ENCODE measurements around the gene KCNK16.

Gene KCNK16

DNA sequence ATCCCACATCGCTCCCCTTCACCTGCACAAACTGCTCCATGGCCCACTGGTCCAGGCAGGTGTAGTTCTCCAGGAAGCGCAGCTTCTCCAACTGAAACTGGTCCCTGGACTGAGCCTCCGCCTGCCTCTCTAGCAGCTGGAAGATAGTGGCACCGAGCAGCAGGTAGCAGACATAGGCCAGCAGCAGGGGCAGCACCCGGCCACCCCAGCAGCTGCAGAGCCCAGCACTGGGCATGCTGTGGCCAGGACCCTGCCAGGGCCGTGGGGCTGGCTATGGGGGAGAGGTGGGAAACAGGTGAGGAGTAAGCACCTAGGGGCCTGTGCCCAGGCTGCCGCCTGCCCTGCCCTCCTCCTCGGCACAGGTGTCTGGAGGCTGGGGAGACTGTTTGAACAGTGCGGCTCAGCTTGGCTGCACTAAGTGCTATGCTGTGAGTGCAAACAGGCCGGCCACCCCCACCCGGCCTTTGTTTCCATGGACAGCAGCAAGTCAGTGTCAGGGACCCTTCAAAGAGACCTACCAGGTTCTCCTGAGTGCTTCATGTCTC is at the start of gene KCNK16:
Gene KCNK16 (minus strand): TSS at position 397 of the 545 bp plus-strand sequence. CDS start 162 bp downstream, at position 235.
- no peak for DNase-seq (ENCODE audit: low read depth)

DNA sequence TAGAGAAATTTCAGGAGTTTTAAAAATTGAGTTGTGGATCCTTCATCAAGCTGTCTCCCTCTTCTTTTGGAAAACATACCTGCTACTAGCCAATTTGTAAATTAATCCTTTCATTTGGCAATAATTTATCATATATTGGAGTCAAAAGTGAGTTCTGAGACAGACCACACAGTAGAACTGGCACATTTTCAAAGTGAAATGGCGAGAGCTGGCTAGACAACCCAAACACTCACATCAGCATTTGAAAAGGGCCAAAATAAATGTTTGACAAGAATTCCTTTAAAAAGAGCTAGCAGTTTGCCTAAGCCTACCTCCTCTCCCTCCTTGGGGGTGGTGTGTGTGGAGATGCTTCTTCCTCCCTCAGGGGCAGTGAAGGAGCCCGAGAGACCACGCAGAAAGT is 47.9 kb upstream of the KCNK16 start:
- no peak for DNase-seq (ENCODE audit: low read depth)

DNA sequence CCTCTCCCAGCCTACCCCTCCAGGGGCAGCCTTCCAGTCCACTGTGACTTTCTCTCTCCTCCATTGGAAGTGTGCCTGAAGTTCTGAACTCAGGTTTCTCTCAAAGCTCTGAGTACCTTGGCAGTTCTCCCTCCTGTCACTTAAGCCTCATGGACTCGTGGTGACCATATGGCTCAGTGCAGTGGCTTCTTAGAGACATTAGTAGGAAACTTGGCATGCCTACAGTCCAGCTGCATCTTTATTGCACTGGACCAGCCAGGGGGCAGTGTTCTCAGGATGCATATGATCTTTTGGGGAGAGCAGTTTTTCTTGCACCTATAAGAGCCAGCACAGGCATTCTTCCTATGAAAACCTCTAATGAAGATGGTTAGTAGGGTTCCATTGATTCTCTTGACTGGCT is 47.5 kb upstream of the KCNK16 start:
- no peak for DNase-seq (ENCODE audit: low read depth)

DNA sequence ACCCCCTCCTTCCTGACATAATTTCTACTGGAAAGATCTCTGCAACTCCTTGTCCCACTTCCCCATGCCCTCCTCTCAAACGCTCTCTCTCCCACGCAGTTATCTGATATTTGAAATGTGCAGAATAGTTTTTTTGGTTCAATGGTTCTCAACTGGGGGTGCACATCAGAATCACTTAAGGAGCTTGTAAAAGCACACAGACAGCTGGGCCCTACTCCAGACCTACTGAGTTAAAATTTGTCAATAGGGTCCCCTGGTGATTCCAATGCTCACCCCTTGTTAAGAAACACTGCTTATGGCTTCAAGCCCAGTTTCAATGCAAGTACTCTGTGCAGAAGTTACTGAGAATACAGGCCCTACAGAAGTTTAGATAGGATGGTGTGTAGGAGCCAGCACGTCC is 45.2 kb upstream of the KCNK16 start:
- DNase-seq (ENCODE audit: low read depth) = no peak

- DNase-seq (ENCODE audit: low read depth) = no peak
Observed at GRCh38 chr6:39366931-39367618, 44.6 kb upstream of the KCNK16 start.

- peak; percentile 82 for DNase-seq (ENCODE audit: low read depth)
Observed at GRCh38 chr6:39365281-39366074, 43.0 kb upstream of the KCNK16 start.

- DNase-seq (ENCODE audit: low read depth) = no peak
Observed at GRCh38 chr6:39363280-39363679, 40.8 kb upstream of the KCNK16 start.

DNA sequence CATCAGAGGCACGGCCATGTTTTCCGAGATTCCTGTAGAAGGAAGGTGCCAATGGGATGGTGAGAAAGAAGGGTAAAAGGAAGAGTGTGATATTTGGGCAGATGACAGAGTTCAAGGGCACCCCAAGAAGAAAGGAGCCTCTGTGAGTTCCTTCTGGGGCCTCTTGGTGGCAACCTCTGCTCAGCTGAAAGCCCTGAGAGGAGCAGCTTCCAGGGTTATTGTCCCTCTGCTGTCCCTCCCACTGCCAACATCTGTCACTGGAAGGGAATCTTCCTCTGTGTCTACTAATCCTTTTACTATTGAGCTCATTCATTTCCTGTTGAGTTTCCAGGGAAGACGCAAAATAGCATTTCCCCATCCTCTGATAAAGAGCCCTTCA is 40.0 kb upstream of the KCNK16 start:
- peak; percentile 55 for DNase-seq (ENCODE audit: low read depth)

DNA sequence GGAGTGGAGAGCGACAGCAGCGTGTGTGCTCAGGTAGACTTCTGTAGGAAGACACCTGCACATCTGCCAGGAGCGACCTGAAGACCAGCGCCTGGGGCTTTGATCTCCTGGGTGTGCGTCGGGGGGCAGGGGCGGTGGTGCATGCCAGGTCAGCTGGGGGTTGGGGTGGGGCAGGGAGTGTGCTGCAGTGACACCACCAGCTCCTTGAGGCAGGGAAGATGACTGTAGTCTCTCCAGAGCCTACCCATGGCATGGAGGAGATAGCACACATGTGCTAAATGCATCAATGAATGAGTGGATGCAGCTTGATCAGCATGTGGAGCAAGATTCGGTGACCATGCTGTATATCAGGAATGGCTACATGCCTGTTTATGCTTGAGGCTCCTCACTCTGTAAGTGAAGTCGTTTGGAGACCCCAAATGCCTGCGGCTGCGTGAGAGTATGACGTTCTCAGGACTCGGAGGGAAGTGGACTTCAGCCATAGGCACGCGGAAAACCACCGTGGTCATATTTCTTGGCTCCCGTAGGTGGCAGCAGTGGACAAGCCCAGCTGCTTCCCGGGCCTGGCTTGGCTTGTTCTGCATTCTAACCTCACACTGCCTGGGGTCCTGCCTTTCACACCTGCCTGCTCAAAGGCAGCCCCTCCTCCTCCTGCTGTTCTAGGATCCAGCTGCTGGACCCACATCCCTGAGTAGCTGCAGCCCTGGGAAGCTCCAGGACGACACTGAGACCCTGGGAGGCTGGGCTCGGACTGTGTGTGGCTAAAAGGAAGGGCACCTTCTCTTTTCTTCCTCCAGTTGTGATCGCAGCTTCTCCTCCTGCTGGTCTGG is 39.4 kb upstream of the KCNK16 start:
- peak; percentile 76 for DNase-seq (ENCODE audit: low read depth)

GRCh38 chr6:39360378-39360777 is 37.9 kb upstream of the KCNK16 start:
- no peak for DNase-seq (ENCODE audit: low read depth)

DNA sequence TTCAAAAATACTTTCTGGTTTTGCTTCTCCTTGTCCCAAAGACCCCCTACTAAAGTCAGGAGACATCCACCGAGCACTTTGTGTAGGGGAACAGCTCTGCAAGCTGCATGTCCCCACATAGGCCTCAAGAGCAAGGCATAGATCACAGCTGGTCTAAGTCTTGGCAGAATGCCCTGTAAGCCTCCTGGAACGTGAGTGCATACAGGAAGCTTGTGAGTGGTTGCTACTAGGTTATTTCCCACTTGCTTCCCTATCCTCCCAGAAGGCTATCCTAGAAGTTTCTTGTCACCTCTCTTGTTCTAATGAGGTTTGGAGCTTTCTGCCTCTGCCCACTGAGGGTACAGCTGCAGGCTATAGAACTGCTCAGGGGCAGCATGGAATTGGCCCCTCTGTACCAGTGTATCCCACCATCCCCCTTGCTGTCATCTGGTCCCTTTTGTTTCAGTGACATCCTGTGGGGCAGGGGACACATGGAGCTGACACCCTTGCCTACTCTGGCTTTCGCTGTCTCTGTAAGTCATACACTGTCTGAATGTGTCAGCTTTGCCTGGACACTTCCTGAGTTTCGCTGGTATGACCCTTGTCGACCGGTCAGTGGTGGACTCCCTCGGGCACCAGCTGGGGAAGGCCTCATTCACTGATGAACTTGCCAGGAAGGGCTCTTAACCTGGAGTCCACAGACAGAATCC is 35.6 kb upstream of the KCNK16 start:
- peak; percentile 60 for DNase-seq (ENCODE audit: low read depth)

- no peak for DNase-seq (ENCODE audit: low read depth)
Observed at GRCh38 chr6:39353698-39354315, 31.3 kb upstream of the KCNK16 start.

DNA sequence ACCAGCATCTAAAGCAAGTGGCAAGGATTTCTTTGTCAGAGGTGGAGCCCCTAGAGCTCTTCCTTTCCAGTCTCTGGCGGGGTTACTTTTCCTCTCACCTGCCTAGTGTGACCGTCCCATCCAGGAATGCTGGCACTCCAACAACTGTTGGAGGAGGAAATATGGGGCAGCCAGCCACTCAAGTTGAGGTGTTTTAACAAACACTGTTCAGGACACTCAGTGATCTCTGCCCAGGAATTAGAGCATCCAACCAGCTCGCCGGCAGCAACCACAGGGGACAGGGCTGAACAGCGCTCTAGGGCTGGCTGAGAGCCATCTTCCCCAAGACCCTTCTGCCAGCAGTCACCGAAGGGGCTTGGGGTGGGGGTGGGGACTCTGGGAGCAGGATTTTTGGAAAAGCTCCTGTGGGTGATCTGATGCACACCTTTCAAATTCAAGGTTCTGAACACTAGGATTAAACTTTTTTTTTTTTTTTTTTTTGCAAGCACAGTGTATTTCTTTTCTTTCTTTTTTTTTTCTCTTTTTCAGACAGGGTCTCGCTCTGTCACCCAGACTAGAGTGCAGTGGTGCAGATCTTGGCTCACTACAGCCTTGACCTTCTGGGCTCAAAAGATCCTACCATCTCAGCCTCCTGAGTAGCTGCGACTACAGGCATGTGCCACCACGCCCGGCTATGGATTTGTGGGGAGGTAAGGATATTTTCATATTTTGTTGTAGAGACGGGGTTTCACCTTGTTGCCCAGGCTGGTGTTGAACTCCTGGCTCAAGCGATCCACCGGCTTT is 28.4 kb upstream of the KCNK16 start:
- DNase-seq (ENCODE audit: low read depth) = no peak

GRCh38 chr6:39348740-39349139 is 26.2 kb upstream of the KCNK16 start:
- no peak for DNase-seq (ENCODE audit: low read depth)

DNA sequence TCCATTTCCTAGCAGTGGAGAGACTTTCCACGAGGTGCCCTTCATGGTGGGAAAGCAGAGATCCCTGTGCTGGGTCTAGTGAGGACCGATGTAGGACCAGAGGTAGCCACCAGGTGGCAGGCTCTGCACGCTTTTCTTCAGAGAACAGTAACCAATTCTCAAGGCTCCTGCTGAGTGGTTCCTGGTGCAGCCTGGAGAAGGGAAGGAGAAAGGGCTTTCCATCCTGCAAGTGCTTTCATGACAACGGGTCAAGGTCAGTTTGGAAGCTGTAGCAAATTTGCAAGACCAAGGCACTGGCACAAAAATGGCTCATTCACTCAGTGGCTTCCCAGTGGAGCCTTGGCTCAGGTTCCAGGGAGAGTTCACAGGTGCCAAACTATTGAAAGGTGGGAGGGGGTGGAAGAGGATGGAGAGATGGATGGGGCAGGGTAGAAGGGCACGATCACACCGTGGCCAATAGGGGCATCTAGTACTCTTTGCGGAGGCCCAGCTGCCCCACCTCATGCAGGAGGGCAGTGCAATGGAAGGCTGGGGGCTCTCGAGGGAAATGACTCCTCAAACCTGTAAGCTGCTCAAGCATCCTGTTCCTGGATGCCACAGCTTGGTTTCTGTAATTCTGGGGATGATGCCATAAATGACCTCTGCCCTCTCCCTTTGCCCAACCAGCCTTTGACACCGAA is 25.5 kb upstream of the KCNK16 start:
- DNase-seq (ENCODE audit: low read depth) = peak; percentile 63

DNA sequence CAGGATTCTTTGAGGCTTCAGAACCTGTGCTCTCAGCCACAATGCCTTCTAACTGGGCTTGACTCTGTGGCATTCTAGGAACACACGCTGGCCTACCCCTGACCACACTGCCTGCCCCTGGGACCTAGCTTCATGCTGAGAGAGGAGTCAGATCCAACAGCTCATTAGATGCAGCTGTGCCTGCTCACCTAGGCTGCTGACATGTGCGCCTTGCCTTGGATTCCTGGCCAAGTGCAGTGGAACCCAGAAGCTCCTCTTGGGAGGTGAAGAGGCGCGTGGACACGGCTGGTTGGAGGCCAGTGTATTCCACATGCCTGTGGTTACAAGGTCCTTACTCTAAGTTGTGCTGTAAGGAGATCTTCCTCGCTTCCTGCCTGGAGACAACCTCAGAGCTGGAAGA is 24.7 kb upstream of the KCNK16 start:
- DNase-seq (ENCODE audit: low read depth) = no peak

- DNase-seq (ENCODE audit: low read depth) = no peak
Observed at GRCh38 chr6:39344821-39345280, 22.3 kb upstream of the KCNK16 start.

DNA sequence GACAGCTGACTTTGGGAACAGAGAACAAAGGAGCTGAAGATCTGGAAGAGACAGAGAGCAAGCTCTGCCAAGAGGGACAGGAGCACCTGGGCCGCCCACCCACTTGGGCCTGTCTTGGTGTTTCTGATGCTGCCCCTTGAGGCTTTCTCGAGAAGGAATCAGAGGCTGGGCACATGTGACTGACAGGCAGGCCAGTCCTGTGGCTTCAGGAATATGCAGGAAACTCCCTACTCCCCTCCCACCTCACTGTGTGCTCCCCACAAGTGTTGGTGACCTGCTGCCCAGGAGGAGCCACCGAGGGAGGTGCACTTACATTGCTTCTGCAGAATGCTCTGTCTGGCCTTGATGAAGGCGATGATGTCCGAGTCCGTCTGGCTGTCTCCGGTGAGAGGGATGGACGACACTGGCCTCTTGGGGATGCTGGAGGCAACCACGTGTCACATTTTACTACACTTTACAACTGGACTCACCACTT is 20.9 kb upstream of the KCNK16 start:
- no peak for DNase-seq (ENCODE audit: low read depth)

- DNase-seq (ENCODE audit: low read depth) = no peak
Observed at GRCh38 chr6:39342692-39343395, 20.3 kb upstream of the KCNK16 start.
